ENCODE measurements around the gene TM4SF18.
A peak's percentile ranks its signal among the peaks of the same experiment; 100 is the strongest.

DNA sequence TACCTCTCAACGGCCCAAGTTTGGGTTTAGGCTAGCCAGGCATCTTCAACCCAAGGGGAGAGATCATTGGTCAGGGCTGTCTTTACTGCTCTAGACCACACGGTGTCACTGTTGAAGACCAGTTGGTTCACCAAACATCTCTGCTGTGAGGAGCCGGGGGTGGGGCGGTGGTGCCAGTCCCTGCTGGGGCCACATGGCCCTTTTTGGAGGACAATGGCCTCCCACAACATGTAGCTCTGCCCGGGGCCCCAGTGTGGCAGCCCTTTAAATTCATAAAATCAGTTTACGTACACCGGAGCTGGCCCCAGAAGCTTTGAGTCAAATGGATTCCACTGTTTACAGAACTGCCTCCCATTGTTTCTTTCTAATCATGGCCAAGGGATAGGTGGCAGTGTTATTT is 19.1 kb upstream of the TM4SF18 start:
- TF ChIP-seq, protein P1, sequence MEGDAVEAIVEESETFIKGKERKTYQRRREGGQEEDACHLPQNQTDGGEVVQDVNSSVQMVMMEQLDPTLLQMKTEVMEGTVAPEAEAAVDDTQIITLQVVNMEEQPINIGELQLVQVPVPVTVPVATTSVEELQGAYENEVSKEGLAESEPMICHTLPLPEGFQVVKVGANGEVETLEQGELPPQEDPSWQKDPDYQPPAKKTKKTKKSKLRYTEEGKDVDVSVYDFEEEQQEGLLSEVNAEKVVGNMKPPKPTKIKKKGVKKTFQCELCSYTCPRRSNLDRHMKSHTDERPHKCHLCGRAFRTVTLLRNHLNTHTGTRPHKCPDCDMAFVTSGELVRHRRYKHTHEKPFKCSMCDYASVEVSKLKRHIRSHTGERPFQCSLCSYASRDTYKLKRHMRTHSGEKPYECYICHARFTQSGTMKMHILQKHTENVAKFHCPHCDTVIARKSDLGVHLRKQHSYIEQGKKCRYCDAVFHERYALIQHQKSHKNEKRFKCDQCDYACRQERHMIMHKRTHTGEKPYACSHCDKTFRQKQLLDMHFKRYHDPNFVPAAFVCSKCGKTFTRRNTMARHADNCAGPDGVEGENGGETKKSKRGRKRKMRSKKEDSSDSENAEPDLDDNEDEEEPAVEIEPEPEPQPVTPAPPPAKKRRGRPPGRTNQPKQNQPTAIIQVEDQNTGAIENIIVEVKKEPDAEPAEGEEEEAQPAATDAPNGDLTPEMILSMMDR (IDR thresholded peaks at IDR 0.05), result peak; percentile 7 to 57 (median 51)
- no peak for TF ChIP-seq POLR2A (IDR thresholded peaks at IDR 0.05)

Data from vagina (tissue), 2 donors.